Psoas muscle (tissue), 8 donors: Measurements from ENCODE around the gene CPVL. TPM values are rescaled to one million over a fixed set of nuclear protein-coding genes. Genes with fewer than 3 reads are reported as not detected.

Experiments
- ATAC-seq, 4 donors: fragments of 200-7000 bp; cut with Tn5 transposase; one replicate each; pipeline ENCODE4 v1.9.1; 2020; ENCODE audit warnings: moderate library complexity in 3 of 4, mild to moderate bottlenecking in 2 of 4
- DNase-seq, 2 donors: peaks; one replicate each; pipeline ENCODE4 v3.0.0-alpha.2; 2020
- H3K27ac ChIP-seq: fragments of 200-600 bp; one replicate; pipeline ENCODE4 v1.8.0; 2022
- H3K27me3 ChIP-seq, 3 donors: fragments of 200-600 bp in 1 of 3; one replicate each; pipeline versions ENCODE4 v1.6.1 to v1.8.0; 2013 to 2022; ENCODE audit warnings: low read length in 2 of 3, mild to moderate bottlenecking in 2 of 3, moderate library complexity in 1 of 3; ENCODE audit not compliant: insufficient read depth in 3 of 3
- H3K36me3 ChIP-seq, 2 donors: fragments of 200-600 bp in 1 of 2; one replicate each; pipeline versions ENCODE4 v1.6.1 to v1.8.0; 2013 to 2022; ENCODE audit warnings: low read depth in 1 of 2, mild to moderate bottlenecking in 1 of 2, moderate library complexity in 1 of 2; ENCODE audit not compliant: insufficient read depth in 1 of 2
- H3K4me1 ChIP-seq: fragments of 200-600 bp; one replicate; pipeline ENCODE4 v1.8.0; 2022
- H3K4me3 ChIP-seq: fragments of 200-600 bp; one replicate; pipeline ENCODE4 v1.8.0; 2022; ENCODE audit warnings: mild to moderate bottlenecking
- H3K9me3 ChIP-seq: fragments of 200-600 bp; one replicate; pipeline ENCODE4 v1.8.0; 2022
- WGBS, 3 donors: extraction: QIAGEN DNeasy Blood & Tissue Kit; methylation state at CpG; one replicate each; pipeline versions ENCODE4 v1.1.6 to v1.1.7; 2013; 5-methylcytosine and 5-hydroxymethylcytosine counted together
- intact Hi-C, 2 donors: fragments of 100-400 bp; cut with DNase I; formaldehyde crosslinking; loops; one replicate each; pipeline versions ENCODE4 v1.11.0 to v1.14.2; 2022
- polyA plus RNA-seq, 3 donors: library from polyadenylated mRNA; stranded (reverse); fragments of 200-250 nt; gene quantifications; one replicate each; pipeline ENCODE4 v1.2.3, GENCODE V29; 2013
- total RNA-seq, 4 donors: library from RNA; stranded (reverse); fragmentation: NEBNext Ultra II Directional in 2 of 4; extraction: Animal tissue kit (Norgen Biotek cat#: 25700) in 2 of 4; gene quantifications; one replicate each; pipeline versions ENCODE4 v1.2.1 to v1.2.4, GENCODE V29; 2021 to 2023
- TF ChIP-seq, protein P1 (sequence below): fragments of 200-600 bp; IDR thresholded peaks from one replicate; pipeline ENCODE4 v1.8.0; 2022; ENCODE audit warnings: antibody characterized with exemption
- donor health status: healthy with polysubstance abuse.
- donor health status: DM: no; HTN: no; CAD: no; lungs with moderate emphysema.
- donor health status: Bipolar disorder and iron deficiency.
- donor health status: healthy.
- donor health status: DM: yes; HTN: yes; CAD: no.
- donor health status: DM: no; HTN: no; CAD: no.
- donor health status: DM: no; HTN: no; CAD: no.
- donor health status: DM: yes; HTN: yes; CAD: no.

The CPVL gene
- total and polyA plus RNA-seq, 7 donors: 1.6 to 49.6 (median 6.1) TPM

GRCh38 chr7:29170781-29171180 lies 24.4 kb upstream of the CPVL start:
- H3K27me3 ChIP-seq: no peaks in the 10 kb centered on the region
- TF ChIP-seq, protein P1, sequence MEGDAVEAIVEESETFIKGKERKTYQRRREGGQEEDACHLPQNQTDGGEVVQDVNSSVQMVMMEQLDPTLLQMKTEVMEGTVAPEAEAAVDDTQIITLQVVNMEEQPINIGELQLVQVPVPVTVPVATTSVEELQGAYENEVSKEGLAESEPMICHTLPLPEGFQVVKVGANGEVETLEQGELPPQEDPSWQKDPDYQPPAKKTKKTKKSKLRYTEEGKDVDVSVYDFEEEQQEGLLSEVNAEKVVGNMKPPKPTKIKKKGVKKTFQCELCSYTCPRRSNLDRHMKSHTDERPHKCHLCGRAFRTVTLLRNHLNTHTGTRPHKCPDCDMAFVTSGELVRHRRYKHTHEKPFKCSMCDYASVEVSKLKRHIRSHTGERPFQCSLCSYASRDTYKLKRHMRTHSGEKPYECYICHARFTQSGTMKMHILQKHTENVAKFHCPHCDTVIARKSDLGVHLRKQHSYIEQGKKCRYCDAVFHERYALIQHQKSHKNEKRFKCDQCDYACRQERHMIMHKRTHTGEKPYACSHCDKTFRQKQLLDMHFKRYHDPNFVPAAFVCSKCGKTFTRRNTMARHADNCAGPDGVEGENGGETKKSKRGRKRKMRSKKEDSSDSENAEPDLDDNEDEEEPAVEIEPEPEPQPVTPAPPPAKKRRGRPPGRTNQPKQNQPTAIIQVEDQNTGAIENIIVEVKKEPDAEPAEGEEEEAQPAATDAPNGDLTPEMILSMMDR: no peak
- DNase-seq (no peak), ATAC-seq (no peak)
- no peaks in the 10 kb centered on the region for H3K36me3 ChIP-seq
- H3K4me3 ChIP-seq: no peak overlapping the region
- intact Hi-C loops: no loop called here
- WGBS, 3 donors: 56 to 78% (median 64%) methylated on average over 7 of the region's 7 CpGs
- H3K27ac ChIP-seq: no peak overlapping the region
- H3K9me3 ChIP-seq: no peaks in the 10 kb centered on the region
- no peaks in the 10 kb centered on the region for H3K4me1 ChIP-seq

DNA sequence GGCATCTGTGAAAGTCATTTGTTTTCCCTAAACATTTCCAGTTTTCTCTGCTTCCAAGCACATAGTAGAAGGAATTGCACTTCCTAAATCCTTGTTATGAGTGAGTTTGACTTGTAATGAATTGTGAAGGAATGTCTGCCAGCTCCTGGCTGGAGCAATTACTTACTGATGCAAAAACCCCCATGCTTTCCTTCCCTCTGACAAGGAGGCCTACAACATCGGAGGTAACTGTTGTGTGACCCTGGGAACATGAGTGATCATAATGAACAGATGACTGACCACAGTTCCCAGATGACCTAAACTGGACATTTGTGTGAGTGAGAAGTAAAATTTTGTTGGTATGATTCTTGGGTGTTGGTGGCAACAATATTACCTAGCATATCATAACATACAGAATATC lies 21.4 kb upstream of the CPVL start:
- TF ChIP-seq, protein P1: no peak
- H3K27me3 ChIP-seq: no peaks in the 10 kb centered on the region
- 63 to 82% (median 75%) methylated on average over 1 of the region's 1 CpG for WGBS, 3 donors

GRCh38 chr7:29163854-29164253 lies 17.5 kb upstream of the CPVL start:
- H3K4me3 ChIP-seq: no peak overlapping the region
- ATAC-seq (no peak), DNase-seq (no peak)
- no peak overlapping the region for H3K27ac ChIP-seq
- H3K27me3 ChIP-seq: no peaks in the 10 kb centered on the region
- no peaks in the 10 kb centered on the region for H3K4me1 ChIP-seq
- H3K9me3 ChIP-seq: no peaks in the 10 kb centered on the region
- no peaks in the 10 kb centered on the region for H3K36me3 ChIP-seq
- 80 to 85% (median 80%) methylated on average over 3 of the region's 3 CpGs for WGBS, 3 donors
- TF ChIP-seq, protein P1: no peak
- intact Hi-C loops: no loop called here

More for the DNA sequence above, 21.4 kb upstream of the CPVL start:
- Histone ChIP-seq H3K27ac (no peak overlapping the region), H3K4me3 (no peak overlapping the region), H3K9me3 (no peaks in the 10 kb centered on the region), H3K36me3 (no peaks in the 10 kb centered on the region), H3K4me1 (no peaks in the 10 kb centered on the region)
- ATAC-seq (no peak), DNase-seq (no peak)
- intact Hi-C loops: no loop called here

DNA sequence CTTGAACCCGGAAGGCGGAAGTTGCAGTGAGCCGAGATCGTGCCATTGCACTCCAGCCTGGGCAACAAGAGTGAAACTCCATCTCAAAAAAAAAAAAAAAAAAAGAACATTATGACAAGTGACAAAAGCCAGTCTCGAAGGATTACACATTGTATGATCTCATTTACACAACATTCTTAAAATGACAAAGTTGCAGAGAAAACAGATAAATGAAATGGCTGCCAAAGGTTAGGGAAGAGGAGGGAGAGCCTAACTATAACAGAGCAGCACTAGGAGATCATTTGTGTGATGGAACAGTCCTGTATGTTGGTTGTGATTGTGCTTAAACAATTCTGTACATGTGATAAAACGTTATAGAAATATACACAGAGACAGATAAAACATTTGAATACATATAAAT lies 16.2 kb upstream of the CPVL start:
- 81 to 84% (median 82%) methylated on average over 6 of the region's 6 CpGs for WGBS, 3 donors
- Histone ChIP-seq H3K4me1 (no peaks in the 10 kb centered on the region), H3K27ac (no peak overlapping the region), H3K9me3 (no peaks in the 10 kb centered on the region), H3K36me3 (no peaks in the 10 kb centered on the region), H3K4me3 (no peak overlapping the region), H3K27me3 (no peaks in the 10 kb centered on the region)
- TF ChIP-seq, protein P1: no peak
- intact Hi-C loops: no loop called here
- ATAC-seq: no peak
- DNase-seq: no peak

DNA sequence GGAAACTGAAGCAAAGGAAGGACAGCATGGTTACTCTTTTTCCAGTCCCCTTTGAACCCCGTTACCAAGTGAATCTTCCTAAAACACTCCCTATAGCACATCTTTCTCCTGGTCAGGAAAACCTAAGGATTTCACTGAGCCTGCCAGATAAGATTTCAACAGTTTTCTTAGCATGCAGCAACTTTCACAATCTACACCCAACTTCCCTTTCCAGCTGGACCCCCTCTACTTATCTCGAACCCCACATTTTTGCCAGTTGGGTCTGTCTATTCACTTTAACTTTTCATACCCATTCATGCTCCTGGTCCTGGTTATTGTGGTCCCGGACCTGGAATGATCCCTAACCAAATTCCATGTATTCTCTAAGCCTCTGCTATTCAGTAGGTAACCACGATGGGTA lies 14.9 kb upstream of the CPVL start:
- WGBS, 3 donors: 88 to 91% (median 89%) methylated on average over 4 of the region's 4 CpGs
- Histone ChIP-seq H3K36me3 (no peaks in the 10 kb centered on the region), H3K27me3 (no peaks in the 10 kb centered on the region), H3K9me3 (no peaks in the 10 kb centered on the region), H3K27ac (no peak overlapping the region), H3K4me3 (no peak overlapping the region), H3K4me1 (no peaks in the 10 kb centered on the region)
- TF ChIP-seq, protein P1: no peak
- ATAC-seq: no peak
- intact Hi-C loops: no loop called here
- DNase-seq: no peak
